ENCODE results near the gene PGC. TPM values are rescaled to one million over a fixed set of nuclear protein-coding genes. Genes with fewer than 3 reads are reported as not detected.

PGC gene
- total and polyA plus RNA-seq, 9 of the 15 experiments (the other 6 are each of a cell fraction or from before 2014, with no cell fraction given): 0.17 to 0.40 TPM; not detected in 7

DNA sequence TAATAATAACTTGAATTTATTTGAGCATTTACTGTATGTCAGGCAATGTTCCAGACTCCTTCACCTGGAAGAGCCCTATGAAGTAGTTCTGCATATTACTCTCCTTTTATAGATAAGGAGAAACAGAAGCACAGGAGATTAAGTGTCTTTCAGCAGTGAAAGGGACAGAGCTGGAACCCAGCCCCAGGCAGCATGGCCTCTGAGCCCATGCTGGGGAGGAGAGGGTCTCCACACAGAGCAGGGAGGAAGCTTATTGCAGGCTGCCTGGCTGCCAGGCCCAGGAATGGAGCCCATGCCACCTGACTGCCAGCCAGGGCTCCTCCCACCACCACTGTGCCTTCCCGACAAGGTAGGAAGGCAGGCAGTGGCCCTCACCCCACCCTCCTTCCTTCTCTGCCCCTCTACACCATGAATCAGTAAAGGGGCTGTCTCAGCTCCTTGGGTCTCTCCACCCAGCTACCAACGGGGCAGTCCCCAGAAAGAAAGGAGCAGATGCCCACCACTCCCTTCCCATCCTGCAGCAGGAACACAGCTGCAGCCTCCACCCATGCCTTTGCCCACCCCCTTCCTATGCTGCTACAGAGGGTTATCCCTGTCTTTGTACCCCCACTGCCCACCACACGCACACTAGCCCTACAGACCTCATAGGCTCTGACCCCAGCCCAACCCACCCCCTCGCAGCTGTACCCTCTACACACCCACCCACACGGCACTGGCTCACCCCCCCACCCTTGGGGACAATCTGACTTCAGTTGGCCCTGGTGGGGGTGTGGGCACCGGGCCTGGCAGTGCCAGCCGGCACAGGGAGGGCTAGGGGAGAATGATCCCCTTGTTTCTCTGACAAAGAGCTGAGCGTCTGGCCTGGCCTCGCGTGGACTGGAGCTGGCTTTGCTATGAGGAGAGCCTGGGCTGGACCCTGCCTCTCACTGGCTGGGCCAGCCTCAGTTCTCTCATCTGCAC is 53.6 kb downstream of the PGC start (continued):
- TF ChIP-seq PHB (CRISPR knock-in tag; IDR thresholded peaks at IDR 0.05): no peak
- TF ChIP-seq ZFP36 (IDR thresholded peaks at IDR 0.05; ENCODE audit: low read depth, low read length, partially characterized antibody): no peak
- TF ChIP-seq, protein P1, sequence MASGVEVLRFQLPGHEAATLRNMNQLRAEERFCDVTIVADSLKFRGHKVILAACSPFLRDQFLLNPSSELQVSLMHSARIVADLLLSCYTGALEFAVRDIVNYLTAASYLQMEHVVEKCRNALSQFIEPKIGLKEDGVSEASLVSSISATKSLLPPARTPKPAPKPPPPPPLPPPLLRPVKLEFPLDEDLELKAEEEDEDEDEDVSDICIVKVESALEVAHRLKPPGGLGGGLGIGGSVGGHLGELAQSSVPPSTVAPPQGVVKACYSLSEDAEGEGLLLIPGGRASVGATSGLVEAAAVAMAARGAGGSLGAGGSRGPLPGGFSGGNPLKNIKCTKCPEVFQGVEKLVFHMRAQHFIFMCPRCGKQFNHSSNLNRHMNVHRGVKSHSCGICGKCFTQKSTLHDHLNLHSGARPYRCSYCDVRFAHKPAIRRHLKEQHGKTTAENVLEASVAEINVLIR (CRISPR knock-in tag; IDR thresholded peaks at IDR 0.05): no peak
- TF ChIP-seq, protein P2, sequence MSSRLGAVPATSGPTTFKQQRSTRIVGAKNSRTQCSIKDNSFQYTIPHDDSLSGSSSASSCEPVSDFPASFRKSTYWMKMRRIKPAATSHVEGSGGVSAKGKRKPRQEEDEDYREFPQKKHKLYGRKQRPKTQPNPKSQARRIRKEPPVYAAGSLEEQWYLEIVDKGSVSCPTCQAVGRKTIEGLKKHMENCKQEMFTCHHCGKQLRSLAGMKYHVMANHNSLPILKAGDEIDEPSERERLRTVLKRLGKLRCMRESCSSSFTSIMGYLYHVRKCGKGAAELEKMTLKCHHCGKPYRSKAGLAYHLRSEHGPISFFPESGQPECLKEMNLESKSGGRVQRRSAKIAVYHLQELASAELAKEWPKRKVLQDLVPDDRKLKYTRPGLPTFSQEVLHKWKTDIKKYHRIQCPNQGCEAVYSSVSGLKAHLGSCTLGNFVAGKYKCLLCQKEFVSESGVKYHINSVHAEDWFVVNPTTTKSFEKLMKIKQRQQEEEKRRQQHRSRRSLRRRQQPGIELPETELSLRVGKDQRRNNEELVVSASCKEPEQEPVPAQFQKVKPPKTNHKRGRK (tag; IDR thresholded peaks at IDR 0.05): no peak
- TF ChIP-seq ZNF436 (CRISPR knock-in tag; IDR thresholded peaks at IDR 0.05): no peak
- TF ChIP-seq ZNF551 (CRISPR knock-in tag; IDR thresholded peaks at IDR 0.05): no peak
- no peak for TF ChIP-seq NCOA6 (IDR thresholded peaks at IDR 0.05)
